GM23248 (cell line): Measurements from ENCODE around the gene PTPRN2.

Experiments used
- EZH2 ChIP-seq: fragments of 200-600 bp; sonication (generic); IDR thresholded peaks from 2 replicates; pipeline ENCODE4 v1.6.1; 2018; ENCODE audit warnings: antibody characterized with exemption, mild to moderate bottlenecking; ENCODE audit not compliant: insufficient read depth, poor library complexity, severe bottlenecking
- EZH2phosphoT487 ChIP-seq: fragments of 200-600 bp; sonication (generic); IDR thresholded peaks from 2 replicates; pipeline ENCODE4 v1.6.1; 2018; ENCODE audit warnings: antibody characterized with exemption, moderate library complexity, mild to moderate bottlenecking, low read depth; ENCODE audit not compliant: insufficient read depth

DNA sequence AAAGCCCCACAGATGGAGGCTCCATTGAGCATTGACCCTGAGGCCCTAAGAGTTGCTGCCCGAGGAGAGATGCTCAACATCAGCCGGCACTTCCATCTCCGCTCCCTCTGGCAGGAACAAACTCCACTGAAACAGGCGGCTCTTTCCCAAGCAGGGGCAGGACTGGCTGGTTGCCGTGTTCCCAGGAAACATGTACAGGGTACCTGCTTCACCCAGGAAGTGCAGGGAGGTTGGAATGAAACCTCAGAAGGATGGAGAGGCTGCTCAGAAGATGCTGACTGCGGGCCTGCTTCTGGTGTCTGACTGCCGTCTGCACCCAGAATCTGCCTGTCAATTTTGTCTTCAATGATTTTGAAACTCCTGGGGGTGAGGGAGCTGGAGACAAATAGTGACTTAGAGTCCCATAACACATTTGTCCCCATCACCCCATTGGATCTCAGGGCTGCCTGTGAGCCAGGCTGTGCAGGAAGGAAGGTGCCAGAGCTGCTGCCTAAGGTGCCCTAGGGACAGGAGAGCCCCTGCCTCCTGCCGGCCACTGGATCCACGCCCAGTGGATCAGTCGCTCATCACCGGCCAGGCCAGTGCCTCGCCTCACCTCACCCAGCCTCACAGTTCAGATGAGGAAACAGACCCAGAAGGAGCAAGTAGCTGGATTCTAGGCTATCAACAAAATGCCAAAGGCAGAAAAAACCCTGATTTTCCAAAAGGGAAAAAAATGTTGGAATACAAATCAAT lies 237.3 kb downstream of the PTPRN2 start:
- no peak for TF ChIP-seq EZH2
- no peak for TF ChIP-seq EZH2phosphoT487
